Measurements from ENCODE around the gene PLEKHG4B. TPM values are rescaled to one million over a fixed set of nuclear protein-coding genes. Genes with fewer than 3 reads are reported as not detected.

Gene PLEKHG4B
- total RNA-seq, 1 experiment from 2014 or later: 0.02 TPM

- Histone ChIP-seq H3K79me2 (ENCODE audit: insufficient read depth, low read length) (no peaks in the 10 kb centered on the region), H4K20me1 (ENCODE audit: insufficient read depth) (no peaks in the 10 kb centered on the region), H3K27me3 (ENCODE audit: insufficient read depth, low read length) (no peaks in the 10 kb centered on the region), H3K9ac (ENCODE audit: low read length) (no peak overlapping the region), H3K9me3 (ENCODE audit: control insufficient read depth in 1 of 2, insufficient read depth in 1 of 2, low read depth in 1 of 2, low read length in 2 of 2) (no peaks in the 10 kb centered on the region), H3K4me1 (ENCODE audit: control insufficient read depth in 1 of 2, insufficient read depth in 2 of 2, low read length in 2 of 2) (no peaks in the 10 kb centered on the region), H3K36me3 (ENCODE audit: control insufficient read depth in 1 of 2, insufficient read depth in 2 of 2, low read length in 2 of 2) (no peaks in the 10 kb centered on the region), H3K4me2 (ENCODE audit: low read length) (no peak overlapping the region), H3K27ac (ENCODE audit: low read depth, low read length) (no peak overlapping the region), H3K9me2 (ENCODE audit: insufficient read depth) (no peaks in the 10 kb centered on the region), H2AFZ (ENCODE audit: low read depth, low read length, poor library complexity, severe bottlenecking) (no peak overlapping the region), H3K4me3 (replicated peaks in 1 of 2; ENCODE audit: low read depth in 1 of 2, low read length in 2 of 2) (no peak overlapping the region)
- POLR2A ChIA-PET: no interaction called here
- intact Hi-C loops (cut with micrococcal nuclease): no loop called here
- TF ChIP-seq POLR2AphosphoS5 (IDR thresholded peaks at IDR 0.05; ENCODE audit: low read depth, low read length): no peak
- TF ChIP-seq EZH2 (IDR thresholded peaks at IDR 0.05): no peak
- TF ChIP-seq ZFX (IDR thresholded peaks at IDR 0.05): no peak
- no peak for TF ChIP-seq ATF3 (IDR thresholded peaks at IDR 0.05)
- TF ChIP-seq CBX3 (IDR thresholded peaks at IDR 0.05; ENCODE audit: low read depth): no peak
- TF ChIP-seq POLR2A (IDR thresholded peaks at IDR 0.05; ENCODE audit: borderline replicate concordance, extremely low read depth, insufficient read depth, insufficient read length): no peak
- TF ChIP-seq REST (IDR thresholded peaks at IDR 0.05; ENCODE audit: low read depth): no peak
- no peak for TF ChIP-seq SIN3A (IDR thresholded peaks at IDR 0.05; ENCODE audit: low read depth)
- TF ChIP-seq SRF (IDR thresholded peaks at IDR 0.05; ENCODE audit: low read depth): no peak
- no peak for TF ChIP-seq CEBPB (IDR thresholded peaks at IDR 0.05; ENCODE audit: low read depth)
- no peak for TF ChIP-seq CTCF (IDR thresholded peaks at IDR 0.05 in 2 of 3, conservative IDR thresholded peaks at IDR 0.05 in 1 of 3; ENCODE audit: borderline replicate concordance in 1 of 3, insufficient read depth in 1 of 3, low read depth in 2 of 3, low read length in 2 of 3)
- TF ChIP-seq EZH2phosphoT487 (IDR thresholded peaks at IDR 0.05; ENCODE audit: borderline replicate concordance): no peak
- CTCF ChIA-PET: no interaction called here
- no peak for DNase-seq (ENCODE audit: low read depth, low spot score)
- RAD21 ChIA-PET (ENCODE audit: low non-redundant PET in 1 of 2, low total read pairs in 2 of 2, uncharacterized antibody in 2 of 2, unreplicated experiment in 2 of 2): no interaction called here
- ATAC-seq: no peak
- BruUV-seq (replicated peaks): no TSS peak
Measured at GRCh38 chr5:154826-155225, 62.9 kb downstream of the PLEKHG4B start.

All from HCT116 (cell line).